HepG2 (cell line): ENCODE measurements around the gene PHIP. TPM values are rescaled to one million over a fixed set of nuclear protein-coding genes. Genes with fewer than 3 reads are reported as not detected.

Source experiments
- ARID2 ChIP-seq: sonication (generic); formaldehyde crosslinking; IDR thresholded peaks from 2 replicates; pipeline ENCODE4 v1.8.1; 2022; ENCODE audit warnings: mild to moderate bottlenecking, missing genetic modification reagents, borderline replicate concordance
- ATRX ChIP-seq: sonication (generic); formaldehyde crosslinking; IDR thresholded peaks from 2 replicates; pipeline ENCODE4 v1.4.0; 2020; ENCODE audit warnings: missing genetic modification reagents, borderline replicate concordance
- BORCS8-MEF2B ChIP-seq: sonication (generic); formaldehyde crosslinking; IDR thresholded peaks from 2 replicates; pipeline ENCODE4 v1.8.0; 2022; ENCODE audit warnings: mild to moderate bottlenecking, missing genetic modification reagents
- EEA1 ChIP-seq: sonication (generic); formaldehyde crosslinking; IDR thresholded peaks from 2 replicates; pipeline ENCODE4 v1.5.1; 2020; ENCODE audit warnings: mild to moderate bottlenecking, missing genetic modification reagents, borderline replicate concordance
- FOXA3 ChIP-seq: IDR thresholded peaks from 2 replicates; pipeline ENCODE4 v1.6.1; 2016; ENCODE audit warnings: missing genetic modification reagents, missing compliant biosample characterization
- HOXA7 ChIP-seq: sonication (generic); formaldehyde crosslinking; IDR thresholded peaks from 2 replicates; pipeline ENCODE4 v1.8.1; 2022; ENCODE audit warnings: mild to moderate bottlenecking, missing genetic modification reagents, moderate library complexity
- KDM5B ChIP-seq: sonication (generic); formaldehyde crosslinking; IDR thresholded peaks from 2 replicates; pipeline ENCODE4 v1.4.0; 2020; ENCODE audit warnings: missing genetic modification reagents, mild to moderate bottlenecking, borderline replicate concordance
- MYC ChIP-seq: sonication (generic); formaldehyde crosslinking; IDR thresholded peaks from 2 replicates; pipeline ENCODE4 v1.9.0; 2021; ENCODE audit warnings: missing genetic modification reagents, borderline replicate concordance
- TGIF2 ChIP-seq: IDR thresholded peaks from 2 replicates; pipeline ENCODE4 v1.6.1; 2016; ENCODE audit warnings: control low read depth, missing compliant biosample characterization
- THAP8 ChIP-seq: sonication (generic); formaldehyde crosslinking; IDR thresholded peaks from 2 replicates; pipeline ENCODE4 v1.5.1; 2020; ENCODE audit warnings: missing genetic modification reagents, mild to moderate bottlenecking, borderline replicate concordance
- ZFP1 ChIP-seq: IDR thresholded peaks from 2 replicates; pipeline ENCODE4 v1.6.1; 2016
- ZNF160 ChIP-seq: sonication (generic); formaldehyde crosslinking; IDR thresholded peaks from 2 replicates; pipeline ENCODE4 v1.8.0; 2022; ENCODE audit warnings: mild to moderate bottlenecking, inconsistent platforms, missing genetic modification reagents
- ZNF878 ChIP-seq: sonication (generic); formaldehyde crosslinking; IDR thresholded peaks from 2 replicates; pipeline ENCODE4 v1.8.1; 2023; ENCODE audit warnings: mild to moderate bottlenecking, missing genetic modification reagents, moderate library complexity
- ZNF883 ChIP-seq: sonication (generic); formaldehyde crosslinking; IDR thresholded peaks from 2 replicates; pipeline ENCODE4 v1.5.1; 2020; ENCODE audit warnings: mild to moderate bottlenecking, missing genetic modification reagents; ENCODE audit errors: not compliant biosample characterization
- ZZZ3 ChIP-seq: sonication (generic); formaldehyde crosslinking; IDR thresholded peaks from 2 replicates; pipeline ENCODE4 v1.4.0; 2020; ENCODE audit warnings: missing genetic modification reagents, mild to moderate bottlenecking, borderline replicate concordance
- polyA plus RNA-seq, 8 experiments: library from polyadenylated mRNA; depleted of rRNA in 3 of 8; stranded (reverse) in 7 of 8; unstranded in 1 of 8; fragments of >200 nt; fragmentation: Illumina TruSeq in 4 of 8; extraction: Trizol in 4 of 8; gene quantifications; 2 replicates each; pipeline versions ENCODE4 v1.2.1 to v1.2.3, GENCODE V29; 2011 to 2016; ENCODE audit warnings: low read depth in 4 of 8, missing spikeins in 1 of 8, mixed read lengths in 1 of 8; ENCODE audit not compliant: insufficient read depth in 1 of 8
- total RNA-seq, 5 experiments: library from RNA; depleted of rRNA; stranded (reverse); fragments of >200 nt; fragmentation: Illumina TruSeq; extraction: Trizol; gene quantifications; 2 replicates each; pipeline ENCODE4 v1.2.3, GENCODE V29; 2016; ENCODE audit warnings: low read depth in 1 of 5
- TF ChIP-seq, protein P1 (sequence below): sonication (generic); formaldehyde crosslinking; IDR thresholded peaks from 2 replicates; pipeline ENCODE4 v1.5.0; 2020; ENCODE audit warnings: mild to moderate bottlenecking, missing genetic modification reagents
- TF ChIP-seq, protein P2 (sequence below): sonication (generic); formaldehyde crosslinking; IDR thresholded peaks from 2 replicates; pipeline ENCODE4 v1.4.0; 2020; ENCODE audit warnings: mild to moderate bottlenecking, missing genetic modification reagents
- TF ChIP-seq, protein P3 (sequence below): sonication (generic); formaldehyde crosslinking; IDR thresholded peaks from 2 replicates; pipeline ENCODE4 v1.5.0; 2020; ENCODE audit warnings: mild to moderate bottlenecking, missing genetic modification reagents, borderline replicate concordance
- TF ChIP-seq, protein P4 (sequence below): sonication (generic); formaldehyde crosslinking; conservative IDR thresholded peaks from 2 replicates; pipeline ENCODE4 v1.8.0; 2022; ENCODE audit warnings: low read depth, missing genetic modification reagents
- TF ChIP-seq, protein P5 (sequence below): sonication (generic); formaldehyde crosslinking; IDR thresholded peaks from 2 replicates; pipeline ENCODE4 v1.5.1; 2020; ENCODE audit warnings: mild to moderate bottlenecking, missing genetic modification reagents, borderline replicate concordance

PHIP gene
- total and polyA plus RNA-seq, 2 of the 13 experiments (the other 11 are each of a cell fraction or from before 2014, with no cell fraction given) = 6.5 to 23.5 TPM

- TF ChIP-seq ZNF883 (no peak), EEA1 (CRISPR knock-in tag) (no peak), THAP8 (CRISPR knock-in tag) (no peak), ZNF878 (CRISPR knock-in tag) (no peak), ARID2 (CRISPR knock-in tag) (no peak), TGIF2 (CRISPR knock-in tag) (no peak), FOXA3 (CRISPR knock-in tag) (0 out of 2 replicates have a peak, but pooled peaks have one; percentile 6), HOXA7 (CRISPR knock-in tag) (no peak), ZFP1 (no peak), ZZZ3 (no peak), ATRX (no peak), BORCS8-MEF2B (CRISPR knock-in tag) (no peak), MYC (CRISPR knock-in tag) (peak; percentile 32; the same call in 1 of the 2 replicates), ZNF160 (CRISPR knock-in tag) (no peak), KDM5B (peak; percentile 32; the same call in 1 of the 2 replicates)
- TF ChIP-seq, protein P1, sequence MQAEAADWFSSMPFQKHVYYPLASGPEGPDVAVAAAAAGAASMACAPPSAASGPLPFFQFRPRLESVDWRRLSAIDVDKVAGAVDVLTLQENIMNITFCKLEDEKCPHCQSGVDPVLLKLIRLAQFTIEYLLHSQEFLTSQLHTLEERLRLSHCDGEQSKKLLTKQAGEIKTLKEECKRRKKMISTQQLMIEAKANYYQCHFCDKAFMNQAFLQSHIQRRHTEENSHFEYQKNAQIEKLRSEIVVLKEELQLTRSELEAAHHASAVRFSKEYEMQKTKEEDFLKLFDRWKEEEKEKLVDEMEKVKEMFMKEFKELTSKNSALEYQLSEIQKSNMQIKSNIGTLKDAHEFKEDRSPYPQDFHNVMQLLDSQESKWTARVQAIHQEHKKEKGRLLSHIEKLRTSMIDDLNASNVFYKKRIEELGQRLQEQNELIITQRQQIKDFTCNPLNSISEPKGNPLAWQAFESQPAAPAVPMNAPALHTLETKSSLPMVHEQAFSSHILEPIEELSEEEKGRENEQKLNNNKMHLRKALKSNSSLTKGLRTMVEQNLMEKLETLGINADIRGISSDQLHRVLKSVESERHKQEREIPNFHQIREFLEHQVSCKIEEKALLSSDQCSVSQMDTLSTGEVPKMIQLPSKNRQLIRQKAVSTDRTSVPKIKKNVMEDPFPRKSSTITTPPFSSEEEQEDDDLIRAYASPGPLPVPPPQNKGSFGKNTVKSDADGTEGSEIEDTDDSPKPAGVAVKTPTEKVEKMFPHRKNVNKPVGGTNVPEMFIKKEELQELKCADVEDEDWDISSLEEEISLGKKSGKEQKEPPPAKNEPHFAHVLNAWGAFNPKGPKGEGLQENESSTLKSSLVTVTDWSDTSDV (CRISPR knock-in tag) = no peak
- TF ChIP-seq, protein P2, sequence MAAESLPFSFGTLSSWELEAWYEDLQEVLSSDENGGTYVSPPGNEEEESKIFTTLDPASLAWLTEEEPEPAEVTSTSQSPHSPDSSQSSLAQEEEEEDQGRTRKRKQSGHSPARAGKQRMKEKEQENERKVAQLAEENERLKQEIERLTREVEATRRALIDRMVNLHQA = no peak
- TF ChIP-seq, protein P3, sequence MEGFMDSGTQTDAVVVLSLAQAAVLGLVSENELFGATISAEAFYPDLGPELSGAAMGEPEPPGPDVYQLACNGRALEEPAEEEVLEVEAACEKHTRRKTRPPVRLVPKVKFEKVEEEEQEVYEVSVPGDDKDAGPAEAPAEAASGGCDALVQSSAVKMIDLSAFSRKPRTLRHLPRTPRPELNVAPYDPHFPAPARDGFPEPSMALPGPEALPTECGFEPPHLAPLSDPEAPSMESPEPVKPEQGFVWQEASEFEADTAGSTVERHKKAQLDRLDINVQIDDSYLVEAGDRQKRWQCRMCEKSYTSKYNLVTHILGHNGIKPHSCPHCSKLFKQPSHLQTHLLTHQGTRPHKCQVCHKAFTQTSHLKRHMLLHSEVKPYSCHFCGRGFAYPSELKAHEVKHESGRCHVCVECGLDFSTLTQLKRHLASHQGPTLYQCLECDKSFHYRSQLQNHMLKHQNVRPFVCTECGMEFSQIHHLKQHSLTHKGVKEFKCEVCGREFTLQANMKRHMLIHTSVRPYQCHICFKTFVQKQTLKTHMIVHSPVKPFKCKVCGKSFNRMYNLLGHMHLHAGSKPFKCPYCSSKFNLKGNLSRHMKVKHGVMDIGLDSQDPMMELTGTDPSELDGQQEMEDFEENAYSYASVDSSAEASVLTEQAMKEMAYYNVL (CRISPR knock-in tag) = no peak
- TF ChIP-seq, protein P4, sequence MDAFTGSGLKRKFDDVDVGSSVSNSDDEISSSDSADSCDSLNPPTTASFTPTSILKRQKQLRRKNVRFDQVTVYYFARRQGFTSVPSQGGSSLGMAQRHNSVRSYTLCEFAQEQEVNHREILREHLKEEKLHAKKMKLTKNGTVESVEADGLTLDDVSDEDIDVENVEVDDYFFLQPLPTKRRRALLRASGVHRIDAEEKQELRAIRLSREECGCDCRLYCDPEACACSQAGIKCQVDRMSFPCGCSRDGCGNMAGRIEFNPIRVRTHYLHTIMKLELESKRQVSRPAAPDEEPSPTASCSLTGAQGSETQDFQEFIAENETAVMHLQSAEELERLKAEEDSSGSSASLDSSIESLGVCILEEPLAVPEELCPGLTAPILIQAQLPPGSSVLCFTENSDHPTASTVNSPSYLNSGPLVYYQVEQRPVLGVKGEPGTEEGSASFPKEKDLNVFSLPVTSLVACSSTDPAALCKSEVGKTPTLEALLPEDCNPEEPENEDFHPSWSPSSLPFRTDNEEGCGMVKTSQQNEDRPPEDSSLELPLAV (CRISPR knock-in tag) = no peak
- TF ChIP-seq, protein P5, sequence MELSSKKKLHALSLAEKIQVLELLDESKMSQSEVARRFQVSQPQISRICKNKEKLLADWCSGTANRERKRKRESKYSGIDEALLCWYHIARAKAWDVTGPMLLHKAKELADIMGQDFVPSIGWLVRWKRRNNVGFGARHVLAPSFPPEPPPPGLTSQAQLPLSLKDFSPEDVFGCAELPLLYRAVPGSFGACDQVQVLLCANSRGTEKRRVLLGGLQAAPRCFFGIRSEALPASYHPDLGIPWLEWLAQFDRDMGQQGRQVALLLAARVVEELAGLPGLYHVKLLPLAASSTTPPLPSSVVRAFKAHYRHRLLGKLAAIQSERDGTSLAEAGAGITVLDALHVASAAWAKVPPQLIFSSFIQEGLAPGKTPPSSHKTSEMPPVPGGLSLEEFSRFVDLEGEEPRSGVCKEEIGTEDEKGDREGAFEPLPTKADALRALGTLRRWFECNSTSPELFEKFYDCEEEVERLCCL (CRISPR knock-in tag) = no peak
Measured at GRCh38 chr6:79076782-79077641, 1.0 kb downstream of the PHIP start (continued).
